Ovary (tissue), 9 donors: Measurements from ENCODE around the gene FBXL7. TPM values are rescaled to one million over a fixed set of nuclear protein-coding genes. Genes with fewer than 3 reads are reported as not detected.

Source experiments
- DNase-seq, 5 donors: peaks; one replicate each; pipeline ENCODE4 v3.0.0-alpha.2; 2019 to 2020
- H3K27ac ChIP-seq, 2 donors: fragments of 200-600 bp; one replicate each; pipeline versions ENCODE4 v1.5.1 to v1.8.0; 2019 to 2022
- H3K27me3 ChIP-seq: fragments of 200-600 bp; one replicate; pipeline ENCODE4 v1.8.0; 2022
- H3K36me3 ChIP-seq: fragments of 200-600 bp; sonication (generic); one replicate; pipeline ENCODE4 v1.5.1; 2019
- H3K4me1 ChIP-seq: one replicate; pipeline ENCODE4 v1.8.1; 2013; ENCODE audit warnings: mild to moderate bottlenecking, moderate library complexity; ENCODE audit not compliant: insufficient read depth
- H3K4me3 ChIP-seq: fragments of 200-600 bp; sonication (generic); one replicate; pipeline ENCODE4 v1.5.1; 2017
- H3K9me3 ChIP-seq, 2 donors: fragments of 200-600 bp in 1 of 2; sonication (generic) in 1 of 2; one replicate each; pipeline versions ENCODE4 v1.5.1 to v1.8.1; 2013 to 2019; ENCODE audit warnings: mild to moderate bottlenecking in 1 of 2, moderate library complexity in 1 of 2
- EP300 ChIP-seq: sonication (generic); formaldehyde crosslinking; IDR thresholded peaks from one replicate; pipeline ENCODE4 v1.6.1; 2017; ENCODE audit warnings: antibody characterized with exemption
- POLR2A ChIP-seq: fragments of 450-650 bp; IDR thresholded peaks from one replicate; pipeline ENCODE4 v1.6.1; 2017; ENCODE audit warnings: antibody characterized with exemption, mild to moderate bottlenecking, moderate library complexity
- WGBS, 3 donors: extraction: QIAGEN DNeasy Blood & Tissue Kit in 1 of 3; methylation state at CpG; one replicate each; pipeline versions ENCODE4 v1.1.5 to v1.1.7; 2013 to 2017; 5-methylcytosine and 5-hydroxymethylcytosine counted together
- intact Hi-C, 4 donors: fragments of 100-400 bp; cut with DNase I; formaldehyde crosslinking; loops; one replicate each; pipeline versions ENCODE4 v1.11.0 to v1.15.1; 2022 to 2023
- polyA plus RNA-seq, 2 donors: library from polyadenylated mRNA; stranded (reverse); fragments of 200-250 nt in 1 of 2; fragments of 350-450 nt in 1 of 2; fragmentation: Illumina TruSeq in 1 of 2; extraction: RNeasy Lipid Tissue Mini Kit (QIAGEN cat#74804) in 1 of 2; gene quantifications; one replicate each; pipeline ENCODE4 v1.2.3, GENCODE V29; 2013 to 2014
- total RNA-seq, 7 donors: library from RNA; depleted of rRNA in 2 of 7; stranded (reverse); fragments of >200 nt in 2 of 7; fragmentation: NEBNext Ultra II Directional in 3 of 7; extraction: Animal tissue kit (Norgen Biotek cat#: 25700) in 3 of 7; gene quantifications; one replicate each; pipeline versions ENCODE4 v1.1.0 to v1.2.4, GENCODE V29; 2016 to 2023
- TF ChIP-seq, protein P1 (sequence below), 3 donors: fragments of 450-650 bp in 2 of 3; fragments of 200-600 bp in 1 of 3; IDR thresholded peaks; one replicate each; pipeline versions ENCODE4 v1.5.1 to v1.8.0; 2016 to 2022; ENCODE audit warnings: antibody characterized with exemption in 3 of 3, mild to moderate bottlenecking in 1 of 3
- donor health status: DM: no; HTN: no; CAD: no; lungs with moderate emphysema.
- donor health status: DM: no; HTN: no; CAD: no.
- donor health status: Bipolar disorder and iron deficiency.
- donor health status: DM: yes; HTN: yes; CAD: no.
- donor health status: DM: no; HTN: no; CAD: no.
- donor health status: DM: yes; HTN: yes; CAD: no.

The FBXL7 gene
- total and polyA plus RNA-seq, 9 donors, result 21.1 to 40.9 (median 29.2) TPM

DNA sequence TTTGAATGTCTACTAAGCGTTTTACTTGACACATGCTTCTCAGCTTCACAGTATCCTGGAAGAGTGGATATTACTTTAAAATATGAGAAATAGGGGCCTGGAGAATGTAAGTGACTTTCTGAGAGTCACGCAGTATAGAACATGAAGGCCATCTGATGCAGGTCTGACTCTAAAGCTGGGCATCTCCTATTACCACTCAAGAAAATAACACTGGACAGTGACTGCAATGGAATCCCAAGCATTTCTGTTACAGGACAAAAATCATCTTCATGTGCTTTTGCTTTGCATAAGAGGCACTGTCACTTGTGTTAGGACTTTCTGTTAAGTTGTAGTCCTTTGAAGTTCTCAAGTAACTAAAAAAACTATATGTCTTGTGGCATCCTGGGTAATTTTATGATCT, 335.5 kb downstream of the FBXL7 start:
- WGBS, 3 donors, result 92 to 94% (median 94%) methylated on average over 2 of the region's 2 CpGs
- no peak overlapping the region for H3K4me3 ChIP-seq
- H3K27ac ChIP-seq, result no peak overlapping the region
- TF ChIP-seq, protein P1, sequence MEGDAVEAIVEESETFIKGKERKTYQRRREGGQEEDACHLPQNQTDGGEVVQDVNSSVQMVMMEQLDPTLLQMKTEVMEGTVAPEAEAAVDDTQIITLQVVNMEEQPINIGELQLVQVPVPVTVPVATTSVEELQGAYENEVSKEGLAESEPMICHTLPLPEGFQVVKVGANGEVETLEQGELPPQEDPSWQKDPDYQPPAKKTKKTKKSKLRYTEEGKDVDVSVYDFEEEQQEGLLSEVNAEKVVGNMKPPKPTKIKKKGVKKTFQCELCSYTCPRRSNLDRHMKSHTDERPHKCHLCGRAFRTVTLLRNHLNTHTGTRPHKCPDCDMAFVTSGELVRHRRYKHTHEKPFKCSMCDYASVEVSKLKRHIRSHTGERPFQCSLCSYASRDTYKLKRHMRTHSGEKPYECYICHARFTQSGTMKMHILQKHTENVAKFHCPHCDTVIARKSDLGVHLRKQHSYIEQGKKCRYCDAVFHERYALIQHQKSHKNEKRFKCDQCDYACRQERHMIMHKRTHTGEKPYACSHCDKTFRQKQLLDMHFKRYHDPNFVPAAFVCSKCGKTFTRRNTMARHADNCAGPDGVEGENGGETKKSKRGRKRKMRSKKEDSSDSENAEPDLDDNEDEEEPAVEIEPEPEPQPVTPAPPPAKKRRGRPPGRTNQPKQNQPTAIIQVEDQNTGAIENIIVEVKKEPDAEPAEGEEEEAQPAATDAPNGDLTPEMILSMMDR (IDR thresholded peaks at IDR 0.05), result no peak
- TF ChIP-seq EP300 (no peak), POLR2A (no peak)
- H3K4me1 ChIP-seq, result peaks cover 6% of the 10 kb centered on the region
- DNase-seq, result no peak
- H3K36me3 ChIP-seq, result no peaks in the 10 kb centered on the region
- no peaks in the 10 kb centered on the region for H3K27me3 ChIP-seq
- intact Hi-C loops, result no loop called here
- no peaks in the 10 kb centered on the region for H3K9me3 ChIP-seq

DNA sequence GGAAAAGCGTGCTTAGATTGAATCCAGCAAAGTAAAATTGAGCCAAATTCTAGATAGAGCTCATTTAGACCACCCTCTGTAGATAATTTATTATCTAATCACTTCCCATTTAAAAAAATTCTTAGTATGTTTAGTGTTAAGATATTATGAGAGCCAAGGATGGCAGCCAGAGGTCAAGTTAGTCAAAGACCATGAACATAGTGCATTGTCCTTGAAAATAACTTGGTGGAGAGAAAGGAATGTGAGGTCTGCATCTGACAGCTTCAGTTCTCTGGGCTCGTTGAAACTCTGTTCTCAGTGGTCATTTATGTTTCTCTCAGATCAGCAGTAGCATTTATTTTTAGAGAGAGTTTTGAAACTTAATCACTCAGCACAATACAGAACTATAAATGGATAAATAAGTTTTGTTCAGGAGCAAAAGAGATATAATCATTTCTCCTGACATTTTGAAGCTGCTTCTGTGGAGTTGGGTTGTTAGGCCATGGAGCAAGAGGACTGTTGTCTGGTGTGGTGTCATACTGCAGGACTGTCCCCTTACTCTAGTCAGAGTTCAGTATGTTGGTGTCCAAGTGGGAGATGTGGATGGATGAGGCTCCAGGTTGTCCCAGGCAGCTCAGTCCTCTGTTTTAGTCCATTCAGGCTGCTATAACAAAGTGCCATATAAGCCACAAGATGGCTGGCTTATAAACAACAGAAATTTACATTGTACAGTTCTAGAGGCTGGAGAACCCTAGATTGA, 337.7 kb downstream of the FBXL7 start:
- no peak overlapping the region for H3K4me3 ChIP-seq
- DNase-seq, result no peak
- H3K36me3 ChIP-seq, result no peaks in the 10 kb centered on the region
- TF ChIP-seq EP300 (no peak), POLR2A (no peak)
- TF ChIP-seq, protein P1 (IDR thresholded peaks at IDR 0.05), result no peak
- intact Hi-C loops, result no loop called here
- no peaks in the 10 kb centered on the region for H3K9me3 ChIP-seq
- 23 to 32% (median 24%) methylated on average over 2 of the region's 2 CpGs for WGBS, 3 donors
- H3K4me1 ChIP-seq, result peaks cover 6% of the 10 kb centered on the region
- H3K27me3 ChIP-seq, result no peaks in the 10 kb centered on the region
- no peak overlapping the region for H3K27ac ChIP-seq

DNA sequence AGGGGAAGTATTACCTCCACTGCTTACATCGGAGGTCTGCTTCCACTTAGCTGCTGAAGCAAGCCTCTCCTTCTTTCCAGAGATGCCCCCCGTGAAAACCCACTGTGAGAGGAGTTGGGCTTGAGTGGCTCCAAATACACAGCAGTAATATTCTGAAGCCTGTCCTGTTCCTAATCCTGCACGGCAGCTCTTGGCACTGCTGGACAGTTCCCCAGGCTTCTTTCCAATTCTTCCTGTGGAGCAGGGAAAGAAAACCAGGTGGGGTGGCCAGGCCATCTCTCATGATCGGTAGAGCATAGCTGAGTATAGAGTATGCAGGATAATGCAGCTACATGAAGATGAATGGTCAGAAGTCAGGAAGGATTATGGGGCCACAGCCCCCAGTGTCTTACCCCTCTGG, 344.3 kb downstream of the FBXL7 start:
- Histone ChIP-seq H3K27ac (no peak overlapping the region), H3K9me3 (no peaks in the 10 kb centered on the region), H3K36me3 (no peaks in the 10 kb centered on the region), H3K4me3 (no peak overlapping the region), H3K4me1 (no peaks in the 10 kb centered on the region), H3K27me3 (no peaks in the 10 kb centered on the region)
- TF ChIP-seq, protein P1 (IDR thresholded peaks at IDR 0.05), result no peak
- TF ChIP-seq POLR2A, result no peak
- intact Hi-C loops, result no loop called here
- WGBS, 3 donors, result 59 to 68% (median 63%) methylated on average over 4 of the region's 4 CpGs
- DNase-seq, result no peak

DNA sequence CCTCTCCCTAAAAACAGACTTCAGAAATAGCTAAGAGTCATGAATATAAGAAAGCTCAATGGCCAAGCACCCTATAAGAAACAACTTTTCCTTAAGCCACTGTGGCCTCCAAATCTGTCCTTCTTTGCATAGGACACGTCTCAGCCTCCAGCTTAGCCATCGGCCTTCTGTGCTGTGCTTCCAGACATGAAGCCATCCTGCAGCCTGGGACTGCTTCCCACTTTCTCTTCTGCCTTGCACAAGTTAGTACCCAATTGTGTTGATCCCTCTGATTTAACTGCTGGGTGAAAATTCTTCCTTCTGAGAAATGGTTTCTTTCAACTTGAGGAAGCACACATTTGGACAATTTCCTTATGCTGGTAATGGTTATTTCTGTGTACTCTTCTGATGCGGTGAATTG, 344.9 kb downstream of the FBXL7 start:
- Histone ChIP-seq H3K4me3 (no peak overlapping the region), H3K9me3 (no peaks in the 10 kb centered on the region), H3K27ac (no peak overlapping the region), H3K36me3 (no peaks in the 10 kb centered on the region), H3K27me3 (no peaks in the 10 kb centered on the region), H3K4me1 (no peaks in the 10 kb centered on the region)
- TF ChIP-seq EP300 (no peak), POLR2A (no peak)
- TF ChIP-seq, protein P1 (IDR thresholded peaks at IDR 0.05), result no peak
- intact Hi-C loops, result no loop called here
- no peak for DNase-seq
- 96 to 98% (median 97%) methylated on average over 3 of the region's 3 CpGs for WGBS, 3 donors
